ENCODE measurements around the gene UXT. TPM values are rescaled to one million over a fixed set of nuclear protein-coding genes. Genes with fewer than 3 reads are reported as not detected.

Gene UXT
- polyA plus RNA-seq, 1 of the 3 experiments (the other 2 are of a cell fraction), result 205 TPM

GRCh38 chrX:47632666-47633065, 26.3 kb downstream of the UXT start:
- Histone ChIP-seq H3K27me3 (ENCODE audit: insufficient read depth) (no peaks in the 10 kb centered on the region; the same call in 1 of the 2 replicates), H3K9ac (no peak overlapping the region), H4K20me1 (ENCODE audit: insufficient read depth) (no peaks in the 10 kb centered on the region), H3K4me2 (no peak overlapping the region), H3K36me3 (replicated peaks in 1 of 2; ENCODE audit: control insufficient read depth in 1 of 2, insufficient read depth in 2 of 2, low read length in 1 of 2) (peaks cover 0 to 4% of the 10 kb centered on the region in 2 experiments), H2AFZ (ENCODE audit: low read depth) (no peak overlapping the region), H3K79me2 (ENCODE audit: insufficient read depth) (no peaks in the 10 kb centered on the region), H3K4me1 (ENCODE audit: control insufficient read depth in 1 of 2, insufficient read depth in 2 of 2, low read depth in 1 of 2, low read length in 1 of 2) (no peaks in the 10 kb centered on the region), H3K4me3 (ENCODE audit: low read depth in 2 of 2, low read length in 1 of 2) (no peak overlapping the region), H3K9me3 (no peaks in the 10 kb centered on the region), H3F3A (replicated peaks; ENCODE audit: insufficient read depth) (no peaks in the 10 kb centered on the region), H3K27ac (ENCODE audit: low read depth in 2 of 2, low read length in 1 of 2) (no peak overlapping the region), H3K9me2 (no peaks in the 10 kb centered on the region)
- ChIA-PET POLR2A (no interaction called here), CTCF (interaction anchor here (1.2 kb wide), 1 partner anchor 13 kb away, joined by 3 read pairs; no protein-coding TSS in a partner anchor)
- DNase-seq, result no peak
- WGBS (ENCODE audit: low lambda C conversion rate), result 66% methylated on average over 4 of the region's 4 CpGs
- TF ChIP-seq MEF2A (IDR thresholded peaks at IDR 0.05; ENCODE audit: borderline replicate concordance, low read depth), result no peak
- no peak for TF ChIP-seq FOXM1 (IDR thresholded peaks at IDR 0.05; ENCODE audit: low read depth)
- TF ChIP-seq MXI1 (IDR thresholded peaks at IDR 0.05; ENCODE audit: low read depth, low read length), result no peak
- TF ChIP-seq USF2 (IDR thresholded peaks at IDR 0.05; ENCODE audit: borderline replicate concordance, low read depth, low read length), result no peak
- TF ChIP-seq EZH2phosphoT487 (IDR thresholded peaks at IDR 0.05; ENCODE audit: borderline replicate concordance, low read depth), result no peak
- no peak for TF ChIP-seq SMC3 (IDR thresholded peaks at IDR 0.05; ENCODE audit: low read depth, low read length)
- no peak for TF ChIP-seq RCOR1 (IDR thresholded peaks at IDR 0.05; ENCODE audit: low read length)
- TF ChIP-seq MAX (IDR thresholded peaks at IDR 0.05; ENCODE audit: low read depth), result no peak
- TF ChIP-seq NRF1 (IDR thresholded peaks at IDR 0.05; ENCODE audit: low read depth, low read length), result no peak
- TF ChIP-seq CHD2 (IDR thresholded peaks at IDR 0.05; ENCODE audit: low read length, partially characterized antibody), result no peak
- TF ChIP-seq JUND (IDR thresholded peaks at IDR 0.05), result no peak
- TF ChIP-seq FOXJ3 (CRISPR knock-in tag; IDR thresholded peaks at IDR 0.05), result no peak
- TF ChIP-seq ZBTB33 (IDR thresholded peaks at IDR 0.05; ENCODE audit: borderline replicate concordance, low read depth), result no peak
- no peak for TF ChIP-seq ELF1 (IDR thresholded peaks at IDR 0.05)
- TF ChIP-seq POLR2AphosphoS5 (IDR thresholded peaks at IDR 0.05; ENCODE audit: low read depth, low read length), result no peak
- no peak for TF ChIP-seq RXRA (IDR thresholded peaks at IDR 0.05; ENCODE audit: borderline replicate concordance, low read depth)

- H2AFZ ChIP-seq (ENCODE audit: low read depth), result no peak overlapping the region
- DNase-seq, result no peak
- H3F3A ChIP-seq (replicated peaks; ENCODE audit: insufficient read depth), result no peaks in the 10 kb centered on the region
- H3K79me2 ChIP-seq (ENCODE audit: insufficient read depth), result no peaks in the 10 kb centered on the region
- H3K36me3 ChIP-seq (replicated peaks in 1 of 2; ENCODE audit: control insufficient read depth in 1 of 2, insufficient read depth in 2 of 2, low read length in 1 of 2), result peaks cover 0 to 4% of the 10 kb centered on the region in 2 experiments
- H3K4me2 ChIP-seq, result no peak overlapping the region
- H4K20me1 ChIP-seq (ENCODE audit: insufficient read depth), result no peaks in the 10 kb centered on the region
- no peaks in the 10 kb centered on the region for H3K9me2 ChIP-seq
- H3K9ac ChIP-seq, result no peak overlapping the region
- WGBS (ENCODE audit: low lambda C conversion rate), result 39% methylated on average over 5 of the region's 5 CpGs
- ChIA-PET CTCF (interaction anchor here (1.2 to 2.6 kb wide), 2 partner anchors 12 to 13 kb away, joined by 3 to 14 read pairs; no protein-coding TSS in a partner anchor), POLR2A (no interaction called here)
- H3K27ac ChIP-seq (ENCODE audit: low read depth in 2 of 2, low read length in 1 of 2), result no peak overlapping the region
- H3K27me3 ChIP-seq (ENCODE audit: insufficient read depth), result no peaks in the 10 kb centered on the region; the same call in 1 of the 2 replicates
- H3K9me3 ChIP-seq, result no peaks in the 10 kb centered on the region
- H3K4me1 ChIP-seq (ENCODE audit: control insufficient read depth in 1 of 2, insufficient read depth in 2 of 2, low read depth in 1 of 2, low read length in 1 of 2), result no peaks in the 10 kb centered on the region
- H3K4me3 ChIP-seq (ENCODE audit: low read depth in 2 of 2, low read length in 1 of 2), result no peak overlapping the region
- TF ChIP-seq EZH2phosphoT487 (IDR thresholded peaks at IDR 0.05; ENCODE audit: borderline replicate concordance, low read depth) (no peak), MXI1 (IDR thresholded peaks at IDR 0.05; ENCODE audit: low read depth, low read length) (no peak), USF2 (IDR thresholded peaks at IDR 0.05; ENCODE audit: borderline replicate concordance, low read depth, low read length) (no peak), REST (IDR thresholded peaks at IDR 0.05; ENCODE audit: low read depth, low read length) (no peak), CHD2 (IDR thresholded peaks at IDR 0.05; ENCODE audit: low read length, partially characterized antibody) (no peak), ZBTB33 (IDR thresholded peaks at IDR 0.05; ENCODE audit: borderline replicate concordance, low read depth) (no peak)
Measured at GRCh38 chrX:47631676-47632075, 27.3 kb downstream of the UXT start.

All from SK-N-SH (cell line).